ENCODE data around the gene NTM.

- no peak for TF ChIP-seq CTCF (IDR thresholded peaks at IDR 0.05)
- no peak for TF ChIP-seq POLR2AphosphoS5 (IDR thresholded peaks at IDR 0.05)
- TF ChIP-seq POLR2A (IDR thresholded peaks at IDR 0.05), result no peak
Observed at GRCh38 chr11:131600628-131601027, 230.2 kb downstream of the NTM start.

Measured in breast epithelium (tissue), 3 donors.